Measurements from ENCODE around the gene ZC3HAV1. TPM values are rescaled to one million over a fixed set of nuclear protein-coding genes. Genes with fewer than 3 reads are reported as not detected.
"Not testable (repeated sequence)": the region's sequence is repeated elsewhere in the genome, so short reads cannot be mapped to it uniquely, and the experiment has no call there.

The ZC3HAV1 gene
- total RNA-seq, 2 experiments from 2014 or later, result 121 to 122 TPM

- ChIA-PET CTCF (interaction anchor here (1.1 to 3.4 kb wide), 3 partner anchors 12 to 201 kb away, joined by 3 to 24 read pairs (median 3); no protein-coding TSS in a partner anchor), POLR2A (interaction anchor here (1.3 to 1.4 kb wide), 2 partner anchors 14 to 17 kb away, joined by 4 to 5 read pairs; no protein-coding TSS in a partner anchor)
- no peak for DNase-seq
- H3K27ac Mint-ChIP-seq, result peak overlapping the region; percentile 45
- no peak overlapping the region for H3K4me3 Mint-ChIP-seq
- H3K9me3 Mint-ChIP-seq (ENCODE audit: insufficient read depth), result no peaks in the 10 kb centered on the region
- ATAC-seq, result no peak
- peaks cover 85% of the 10 kb centered on the region for H3K4me1 Mint-ChIP-seq (ENCODE audit: low read depth)
- H3K27me3 Mint-ChIP-seq (ENCODE audit: low read depth), result no peaks in the 10 kb centered on the region
- H3K36me3 Mint-ChIP-seq (ENCODE audit: low read depth), result peaks cover 91% of the 10 kb centered on the region
Measured at GRCh38 chr7:139087212-139087611, 22.3 kb downstream of the ZC3HAV1 start.

- ATAC-seq (no peak), DNase-seq (no peak)
- Mint-ChIP-seq H3K36me3 (ENCODE audit: low read depth) (peaks cover 91% of the 10 kb centered on the region), H3K9me3 (ENCODE audit: insufficient read depth) (no peaks in the 10 kb centered on the region), H3K27ac (peak overlapping the region; percentile 45), H3K4me1 (ENCODE audit: low read depth) (peaks cover 85% of the 10 kb centered on the region), H3K4me3 (no peak overlapping the region), H3K27me3 (ENCODE audit: low read depth) (no peaks in the 10 kb centered on the region)
- POLR2A ChIA-PET, result interaction anchor here (1.4 kb wide), 1 partner anchor 18 kb away, joined by 4 read pairs; no protein-coding TSS in a partner anchor
- CTCF ChIA-PET, result interaction anchor here (1.0 to 4.2 kb wide), 3 partner anchors 8 to 200 kb away, joined by 3 to 31 read pairs (median 21); no protein-coding TSS in a partner anchor
Measured at GRCh38 chr7:139086454-139086853, 23.1 kb downstream of the ZC3HAV1 start.

- CTCF ChIA-PET, result interaction anchor here (3.8 to 4.2 kb wide), 2 partner anchors 10 kb away, joined by 21 to 31 read pairs; no protein-coding TSS in a partner anchor
- POLR2A ChIA-PET, result interaction anchor here (0.6 to 1.2 kb wide), 3 partner anchors 9 to 275 kb away, joined by 3 to 4 read pairs (median 3); partner anchors contain the start of gene LUC7L2
- DNase-seq (no peak), ATAC-seq (no peak)
- H3K27ac Mint-ChIP-seq, result peak overlapping the region; percentile 64
- H3K27me3 Mint-ChIP-seq (ENCODE audit: low read depth), result no peaks in the 10 kb centered on the region
- H3K36me3 Mint-ChIP-seq (ENCODE audit: low read depth), result peaks cover 97% of the 10 kb centered on the region
- H3K4me1 Mint-ChIP-seq (ENCODE audit: low read depth), result peaks cover 92% of the 10 kb centered on the region
- peak overlapping the region; percentile 12 for H3K4me3 Mint-ChIP-seq
- no peaks in the 10 kb centered on the region for H3K9me3 Mint-ChIP-seq (ENCODE audit: insufficient read depth)
Measured at GRCh38 chr7:139084709-139085108, 24.8 kb downstream of the ZC3HAV1 start.

- ChIA-PET CTCF (interaction anchor here (0.6 kb wide), 1 partner anchor 14 kb away, joined by 3 read pairs; no protein-coding TSS in a partner anchor), POLR2A (interaction anchor here (2.6 kb wide), 1 partner anchor 14 kb away, joined by 11 read pairs; no protein-coding TSS in a partner anchor)
- Mint-ChIP-seq H3K36me3 (ENCODE audit: low read depth) (peaks cover 98% of the 10 kb centered on the region), H3K27me3 (ENCODE audit: low read depth) (no peaks in the 10 kb centered on the region), H3K27ac (peak overlapping the region; percentile 71), H3K4me1 (ENCODE audit: low read depth) (peaks cover 92% of the 10 kb centered on the region), H3K4me3 (no peak overlapping the region), H3K9me3 (ENCODE audit: insufficient read depth) (no peaks in the 10 kb centered on the region)
- DNase-seq (no peak), ATAC-seq (no peak)
Measured at GRCh38 chr7:139081584-139081983, 27.9 kb downstream of the ZC3HAV1 start.

GRCh38 chr7:139080905-139081304 is 28.6 kb downstream of the ZC3HAV1 start:
- ATAC-seq (peak; percentile 15), DNase-seq (no peak)
- Mint-ChIP-seq H3K4me3 (peak overlapping the region; percentile 19), H3K27ac (peak overlapping the region; percentile 71), H3K4me1 (ENCODE audit: low read depth) (peaks cover 91% of the 10 kb centered on the region), H3K36me3 (ENCODE audit: low read depth) (peaks cover 97% of the 10 kb centered on the region), H3K27me3 (ENCODE audit: low read depth) (no peaks in the 10 kb centered on the region), H3K9me3 (ENCODE audit: insufficient read depth) (no peaks in the 10 kb centered on the region)
- POLR2A ChIA-PET, result interaction anchor here (1.1 to 2.6 kb wide), 2 partner anchors 12 to 14 kb away, joined by 3 to 11 read pairs; no protein-coding TSS in a partner anchor
- CTCF ChIA-PET, result interaction anchor here (1.3 kb wide), 2 partner anchors 14 to 17 kb away, joined by 3 to 4 read pairs; no protein-coding TSS in a partner anchor

GRCh38 chr7:139079861-139080260 is 29.7 kb downstream of the ZC3HAV1 start:
- ATAC-seq, result no peak
- Mint-ChIP-seq H3K4me3 (no peak overlapping the region), H3K4me1 (ENCODE audit: low read depth) (peaks cover 90% of the 10 kb centered on the region), H3K36me3 (ENCODE audit: low read depth) (peaks cover 96% of the 10 kb centered on the region), H3K27me3 (ENCODE audit: low read depth) (no peaks in the 10 kb centered on the region), H3K9me3 (ENCODE audit: insufficient read depth) (no peaks in the 10 kb centered on the region), H3K27ac (peak overlapping the region; percentile 67)
- ChIA-PET POLR2A (interaction anchor here (0.9 to 2.6 kb wide), 3 partner anchors 11 to 15 kb away, joined by 3 to 11 read pairs (median 4); no protein-coding TSS in a partner anchor), CTCF (interaction anchor here (1.0 to 1.3 kb wide), 3 partner anchors 8 to 16 kb away, joined by 3 to 5 read pairs (median 4); no protein-coding TSS in a partner anchor)
- no peak for DNase-seq

- H3K27ac Mint-ChIP-seq, result peak overlapping the region; percentile 67
- ATAC-seq (no peak), DNase-seq (no peak)
- H3K36me3 Mint-ChIP-seq (ENCODE audit: low read depth), result peaks cover 93% of the 10 kb centered on the region
- CTCF ChIA-PET, result interaction anchor here (1.5 kb wide), 1 partner anchor 26 kb away, joined by 3 read pairs; no protein-coding TSS in a partner anchor
- POLR2A ChIA-PET, result no interaction called here
- no peak overlapping the region for H3K4me3 Mint-ChIP-seq
- no peaks in the 10 kb centered on the region for H3K27me3 Mint-ChIP-seq (ENCODE audit: low read depth)
- no peaks in the 10 kb centered on the region for H3K9me3 Mint-ChIP-seq (ENCODE audit: insufficient read depth)
- peaks cover 87% of the 10 kb centered on the region for H3K4me1 Mint-ChIP-seq (ENCODE audit: low read depth)
Measured at GRCh38 chr7:139078911-139079310, 30.6 kb downstream of the ZC3HAV1 start.

- ChIA-PET POLR2A (no interaction called here), CTCF (interaction anchor here (1.5 to 4.2 kb wide), 2 partner anchors 16 to 26 kb away, joined by 3 to 43 read pairs; no protein-coding TSS in a partner anchor)
- no peak for ATAC-seq
Measured at GRCh38 chr7:139078399-139078798, 31.1 kb downstream of the ZC3HAV1 start.

GRCh38 chr7:139077706-139078105 is 31.8 kb downstream of the ZC3HAV1 start:
- POLR2A ChIA-PET, H3K4me3 Mint-ChIP-seq, ATAC-seq: not testable (repeated sequence)

More at GRCh38 chr7:139078399-139078798, 31.1 kb downstream of the ZC3HAV1 start:
- Mint-ChIP-seq H3K27me3 (ENCODE audit: low read depth) (no peaks in the 10 kb centered on the region), H3K36me3 (ENCODE audit: low read depth) (peaks cover 93% of the 10 kb centered on the region), H3K4me1 (ENCODE audit: low read depth) (peaks cover 88% of the 10 kb centered on the region), H3K27ac (peak overlapping the region; percentile 67), H3K9me3 (ENCODE audit: insufficient read depth) (no peaks in the 10 kb centered on the region), H3K4me3 (no peak overlapping the region)
- DNase-seq, result no peak

GRCh38 chr7:139075871-139076686 is 33.4 kb downstream of the ZC3HAV1 start:
- Mint-ChIP-seq H3K36me3 (ENCODE audit: low read depth) (peaks cover 90% of the 10 kb centered on the region), H3K27ac (peak overlapping the region; percentile 77), H3K27me3 (ENCODE audit: low read depth) (no peaks in the 10 kb centered on the region), H3K4me3 (no peak overlapping the region), H3K4me1 (ENCODE audit: low read depth) (peaks cover 86% of the 10 kb centered on the region), H3K9me3 (ENCODE audit: insufficient read depth) (no peaks in the 10 kb centered on the region)
- ChIA-PET CTCF (interaction anchor here (1.2 to 5.5 kb wide), 23 partner anchors 9 to 299 kb away, joined by 3 to 43 read pairs (median 10); a partner anchor contains a TSS), POLR2A (interaction anchor here (1.4 to 2.4 kb wide), 3 partner anchors 10 to 19 kb away, joined by 5 to 10 read pairs (median 6); no protein-coding TSS in a partner anchor)
- DNase-seq, result peak; percentile 21
- no peak for ATAC-seq

More at GRCh38 chr7:139077706-139078105, 31.8 kb downstream of the ZC3HAV1 start:
- H3K27me3 Mint-ChIP-seq (ENCODE audit: low read depth); H3K9me3 Mint-ChIP-seq (ENCODE audit: insufficient read depth); DNase-seq: not testable (repeated sequence)
- peaks cover 85% of the 10 kb centered on the region for H3K4me1 Mint-ChIP-seq (ENCODE audit: low read depth)
- CTCF ChIA-PET, result interaction anchor here (1.5 to 4.2 kb wide), 2 partner anchors 17 to 27 kb away, joined by 3 to 43 read pairs; no protein-coding TSS in a partner anchor
- H3K27ac Mint-ChIP-seq, result peak overlapping the region; percentile 67
- peaks cover 89% of the 10 kb centered on the region for H3K36me3 Mint-ChIP-seq (ENCODE audit: low read depth)

- H3K4me1 Mint-ChIP-seq (ENCODE audit: low read depth), result peaks cover 76% of the 10 kb centered on the region
- peaks cover 83% of the 10 kb centered on the region for H3K36me3 Mint-ChIP-seq (ENCODE audit: low read depth)
- H3K9me3 Mint-ChIP-seq (ENCODE audit: insufficient read depth), result no peaks in the 10 kb centered on the region
- ATAC-seq (peak; percentile 58), DNase-seq (peak; percentile 86)
- peak overlapping the region; percentile 86 for H3K27ac Mint-ChIP-seq
- CTCF ChIA-PET, result interaction anchor here (0.6 to 5.5 kb wide), 35 partner anchors 10 to 301 kb away, joined by 3 to 43 read pairs (median 5); a partner anchor contains a TSS
- H3K27me3 Mint-ChIP-seq (ENCODE audit: low read depth), result no peaks in the 10 kb centered on the region
- POLR2A ChIA-PET, result interaction anchor here (0.6 to 2.4 kb wide), 8 partner anchors 11 to 58 kb away, joined by 3 to 10 read pairs (median 4); no protein-coding TSS in a partner anchor
- peak overlapping the region; percentile 46 for H3K4me3 Mint-ChIP-seq
Measured at GRCh38 chr7:139075031-139075652, 34.4 kb downstream of the ZC3HAV1 start.
